Retinal pigment epithelial cell (primary cell): ENCODE measurements around the gene CABLES1.

Experiments
- DNase-seq: peaks from one replicate; pipeline ENCODE4 v3.0.0-alpha.2; 2010; ENCODE audit warnings: low read depth
- H3K4me3 ChIP-seq: 2 replicates; pipeline ENCODE4 v1.5.1; 2011; ENCODE audit warnings: mild to moderate bottlenecking, low read length, control low read depth, moderate library complexity
- CTCF ChIP-seq: conservative IDR thresholded peaks from 2 replicates; pipeline ENCODE4 v1.5.1; 2011; ENCODE audit warnings: low read depth, low read length, control low read depth, inconsistent platforms

CABLES1 gene

GRCh38 chr18:23178661-23179081 is 43.4 kb downstream of the CABLES1 start:
- DNase-seq, result no peak
- no peak for TF ChIP-seq CTCF
- H3K4me3 ChIP-seq, result no peak overlapping the region

GRCh38 chr18:23179416-23179815 is 44.1 kb downstream of the CABLES1 start:
- no peak overlapping the region for H3K4me3 ChIP-seq
- DNase-seq, result no peak
- no peak for TF ChIP-seq CTCF

GRCh38 chr18:23181547-23181946 is 46.3 kb downstream of the CABLES1 start:
- no peak overlapping the region for H3K4me3 ChIP-seq
- TF ChIP-seq CTCF, result no peak
- no peak for DNase-seq

- TF ChIP-seq CTCF, result no peak
- H3K4me3 ChIP-seq, result no peak overlapping the region
- DNase-seq, result no peak
Observed at GRCh38 chr18:23182606-23183005, 47.3 kb downstream of the CABLES1 start.

GRCh38 chr18:23183411-23184150 is 48.3 kb downstream of the CABLES1 start:
- no peak for TF ChIP-seq CTCF
- no peak overlapping the region for H3K4me3 ChIP-seq
- DNase-seq, result no peak

- DNase-seq, result no peak
- TF ChIP-seq CTCF, result no peak
- H3K4me3 ChIP-seq, result no peak overlapping the region
Observed at GRCh38 chr18:23186781-23187180, 51.5 kb downstream of the CABLES1 start.

- DNase-seq, result no peak
- no peak overlapping the region for H3K4me3 ChIP-seq
- TF ChIP-seq CTCF, result no peak
Observed at GRCh38 chr18:23188068-23188760, 52.9 kb downstream of the CABLES1 start.
